SH-SY5Y (cell line): Measurements from ENCODE around the gene TRIM64.
"Not testable (repeated sequence)": the region's sequence is repeated elsewhere in the genome, so short reads cannot be mapped to it uniquely, and the experiment has no call there.

ENCODE experiments used
- GATA2 ChIP-seq: IDR thresholded peaks from 2 replicates; pipeline ENCODE4 v1.6.1; 2011; ENCODE audit warnings: mild to moderate bottlenecking, low read depth, low read length
- GATA3 ChIP-seq: IDR thresholded peaks from 2 replicates; pipeline ENCODE4 v1.6.1; 2011; ENCODE audit warnings: low read depth, mild to moderate bottlenecking, low read length, moderate library complexity

The TRIM64 gene, protein sequence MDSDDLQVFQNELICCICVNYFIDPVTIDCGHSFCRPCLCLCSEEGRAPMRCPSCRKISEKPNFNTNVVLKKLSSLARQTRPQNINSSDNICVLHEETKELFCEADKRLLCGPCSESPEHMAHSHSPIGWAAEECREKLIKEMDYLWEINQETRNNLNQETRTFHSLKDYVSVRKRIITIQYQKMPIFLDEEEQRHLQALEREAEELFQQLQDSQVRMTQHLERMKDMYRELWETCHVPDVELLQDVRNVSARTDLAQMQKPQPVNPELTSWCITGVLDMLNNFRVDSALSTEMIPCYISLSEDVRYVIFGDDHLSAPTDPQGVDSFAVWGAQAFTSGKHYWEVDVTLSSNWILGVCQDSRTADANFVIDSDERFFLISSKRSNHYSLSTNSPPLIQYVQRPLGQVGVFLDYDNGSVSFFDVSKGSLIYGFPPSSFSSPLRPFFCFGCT

DNA sequence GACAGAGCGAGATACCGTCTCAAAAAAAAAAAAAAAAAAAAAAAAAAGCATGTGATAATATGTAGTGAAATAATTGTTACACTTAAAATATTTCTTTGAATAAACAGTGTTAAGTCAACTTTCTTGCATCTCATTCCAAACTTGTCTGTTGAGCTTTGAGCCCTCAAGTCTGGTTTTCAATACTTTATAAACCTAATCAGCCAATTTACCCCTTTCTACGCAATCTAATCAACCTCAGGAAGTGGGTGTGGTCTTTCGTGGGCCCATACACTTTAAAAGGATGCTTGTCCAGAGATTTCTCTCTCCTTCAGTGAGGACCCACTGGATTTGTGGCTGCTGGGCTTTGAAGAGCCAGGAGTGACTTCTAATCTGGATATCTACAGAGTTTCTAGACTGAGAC lies at the start of gene TRIM64:
TRIM64 (plus strand) TSS at position 301 of the 400 bp plus-strand sequence. CDS start 2,467 bp downstream, outside the sequence.
- TF ChIP-seq GATA2, GATA3: not testable (repeated sequence)

DNA sequence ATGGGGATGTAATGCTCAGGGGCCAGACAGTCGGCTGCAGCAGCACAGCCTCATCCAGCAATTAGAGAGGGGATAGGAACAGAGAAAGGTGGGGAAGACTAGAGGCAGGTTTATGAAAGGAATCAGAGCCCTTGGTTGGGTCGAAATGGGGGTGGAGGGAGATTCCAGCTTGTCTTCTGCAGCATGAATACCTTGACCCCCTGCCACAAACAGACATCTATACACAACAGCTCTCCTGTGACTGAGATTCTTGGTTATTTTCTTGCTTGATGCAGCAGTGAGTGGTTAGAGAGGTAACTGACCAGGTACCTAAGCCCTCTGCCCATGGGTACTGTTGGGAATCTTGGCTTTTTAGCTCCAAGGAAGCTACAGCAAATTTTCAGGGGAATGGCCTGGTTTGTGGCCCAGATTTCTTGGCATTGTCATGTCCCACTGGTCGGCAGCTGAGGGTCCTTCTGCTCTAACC lies 43.6 kb upstream of the TRIM64 start, which contains the start of gene TRIM49D1:
TRIM49D1 (minus strand) TSS at position 51 of the 466 bp plus-strand sequence. CDS start 4,535 bp downstream, outside the sequence.
- TF ChIP-seq GATA3 (no peak), GATA2 (no peak)

DNA sequence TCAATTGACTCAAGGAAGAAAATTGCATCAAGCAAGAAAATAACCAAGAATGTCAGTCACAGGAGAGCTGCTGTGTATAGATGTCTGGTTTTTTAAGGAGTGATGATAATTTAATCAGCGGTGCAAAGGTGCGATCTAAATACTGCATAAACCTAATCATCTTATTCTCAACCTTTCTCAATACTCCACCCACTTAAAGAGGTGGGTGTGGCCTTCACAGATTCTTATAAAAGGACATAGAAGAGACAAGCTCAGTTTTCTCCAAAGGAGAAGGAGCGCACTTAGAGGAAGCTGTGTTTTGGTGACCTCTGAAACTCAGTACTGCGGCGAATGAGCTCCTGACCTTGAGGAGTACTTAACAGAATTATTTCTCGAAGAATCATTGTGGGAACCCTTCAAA lies 42.1 kb upstream of the TRIM64 start, which contains the start of gene TRIM49D2:
TRIM49D2 (plus strand) TSS at position 301 of the 400 bp plus-strand sequence. CDS start 2,698 bp downstream, outside the sequence.
- not testable (repeated sequence) for TF ChIP-seq GATA2, GATA3
